Measurements from ENCODE around the gene TUBG2. TPM values are rescaled to one million over a fixed set of nuclear protein-coding genes. Genes with fewer than 3 reads are reported as not detected.

Gene TUBG2
- total RNA-seq, 1 experiment from 2014 or later: 23.8 TPM

GRCh38 chr17:42674755-42675347, 15.8 kb downstream of the TUBG2 start:
- peaks cover 2% of the 10 kb centered on the region for H3K36me3 ChIP-seq (ENCODE audit: control insufficient read depth, insufficient read depth, low read length)
- Mint-ChIP-seq H3K4me1 (ENCODE audit: low read depth, unreplicated experiment) (no peaks in the 10 kb centered on the region), H3K4me3 (ENCODE audit: unreplicated experiment) (peak overlapping the region; percentile 89), H3K27me3 (ENCODE audit: insufficient read depth, unreplicated experiment) (no peaks in the 10 kb centered on the region), H3K27ac (ENCODE audit: unreplicated experiment) (peak overlapping the region; percentile 63), H3K9me3 (ENCODE audit: unreplicated experiment) (no peaks in the 10 kb centered on the region), H3K36me3 (ENCODE audit: insufficient read depth, unreplicated experiment) (peaks cover 48% of the 10 kb centered on the region)
- DNase-seq: peak in 1 of 2 experiments; percentile 30
- peaks cover 18% of the 10 kb centered on the region for H3K4me1 ChIP-seq
- H3K4me3 ChIP-seq (ENCODE audit: low read depth, low read length): peak overlapping the region; percentile 85
- ChIA-PET POLR2A (no interaction called here), CTCF (interaction anchor here (0.8 to 1.3 kb wide), 2 partner anchors 56 to 96 kb away, joined by 3 to 4 read pairs; no protein-coding TSS in a partner anchor)
- no TSS peak for BruUV-seq (replicated peaks)
- intact Hi-C loops (cut with micrococcal nuclease; ENCODE audit: unreplicated experiment): loop anchor here (5.0 kb wide), 1 partner anchor 87 kb away; the partner anchor contains the start of gene RAMP2
- no peaks in the 10 kb centered on the region for H3K27me3 ChIP-seq (replicated peaks; ENCODE audit: control insufficient read depth, insufficient read depth, low read length)
- no peaks in the 10 kb centered on the region for H3K9me3 ChIP-seq
- no peak for TF ChIP-seq CTCF (IDR thresholded peaks at IDR 0.05; ENCODE audit: insufficient read depth in 1 of 2, low read depth in 1 of 2, low read length in 1 of 2, severe bottlenecking in 1 of 2, unreplicated experiment in 1 of 2)

DNA sequence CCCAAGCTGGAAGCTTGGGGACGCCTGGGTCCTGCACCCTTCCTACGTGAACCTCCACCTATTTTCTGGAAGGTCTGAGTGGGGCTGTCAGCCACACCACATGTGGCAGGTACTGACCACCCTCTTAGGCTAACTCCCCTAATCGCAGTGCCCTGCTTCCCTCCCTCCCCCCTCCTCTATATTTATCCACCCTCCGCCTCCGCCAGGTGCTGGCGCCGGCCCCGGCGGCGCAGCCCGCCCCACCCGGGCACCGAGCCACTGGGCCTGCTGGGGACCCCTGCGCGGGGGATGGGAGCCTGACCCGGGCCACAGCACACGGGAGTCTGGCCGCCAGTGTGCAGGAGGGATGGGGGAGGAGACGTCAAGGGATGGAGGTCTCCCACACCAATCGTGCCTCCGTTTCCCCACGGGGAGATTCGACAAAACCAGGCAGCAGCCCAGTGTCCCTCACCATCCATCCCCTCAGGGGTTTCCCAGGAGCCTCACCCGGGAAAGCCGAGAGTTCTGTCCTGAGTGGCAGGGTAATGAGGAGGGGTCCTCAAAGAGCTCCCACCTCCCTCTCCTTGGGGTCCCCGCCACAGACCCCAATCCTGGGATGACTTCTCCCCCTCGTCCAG, 16.4 kb downstream of the TUBG2 start:
- Mint-ChIP-seq H3K4me1 (ENCODE audit: low read depth, unreplicated experiment) (no peaks in the 10 kb centered on the region), H3K4me3 (ENCODE audit: unreplicated experiment) (peak overlapping the region; percentile 89), H3K27ac (ENCODE audit: unreplicated experiment) (peak overlapping the region; percentile 95), H3K9me3 (ENCODE audit: unreplicated experiment) (no peaks in the 10 kb centered on the region), H3K36me3 (ENCODE audit: insufficient read depth, unreplicated experiment) (peaks cover 46% of the 10 kb centered on the region), H3K27me3 (ENCODE audit: insufficient read depth, unreplicated experiment) (no peaks in the 10 kb centered on the region)
- Histone ChIP-seq H3K9me3 (no peaks in the 10 kb centered on the region), H3K4me1 (peaks cover 24% of the 10 kb centered on the region), H3K36me3 (ENCODE audit: control insufficient read depth, insufficient read depth, low read length) (peaks cover 2% of the 10 kb centered on the region), H3K27me3 (replicated peaks; ENCODE audit: control insufficient read depth, insufficient read depth, low read length) (no peaks in the 10 kb centered on the region), H3K4me3 (ENCODE audit: low read depth, low read length) (peak overlapping the region; percentile 85)
- POLR2A ChIA-PET: interaction anchor here (1.5 to 2.2 kb wide), 3 partner anchors 16 to 323 kb away, joined by 6 to 8 read pairs (median 8); partner anchors contain the start of genes PSMC3IP, RPL27 and TUBG2
- CTCF ChIA-PET: interaction anchor here (0.6 to 2.1 kb wide), 6 partner anchors 16 to 291 kb away, joined by 4 to 21 read pairs (median 8); partner anchors contain the start of genes BECN1, RETREG3, TUBG1 and TUBG2
- no peak for TF ChIP-seq CTCF (IDR thresholded peaks at IDR 0.05; ENCODE audit: insufficient read depth in 1 of 2, low read depth in 1 of 2, low read length in 1 of 2, severe bottlenecking in 1 of 2, unreplicated experiment in 1 of 2)
- DNase-seq: no peak
- BruUV-seq (replicated peaks): no TSS peak
- intact Hi-C loops (cut with micrococcal nuclease; ENCODE audit: unreplicated experiment): loop anchor here (5.0 kb wide), 1 partner anchor 87 kb away; the partner anchor contains the start of gene RAMP2

DNA sequence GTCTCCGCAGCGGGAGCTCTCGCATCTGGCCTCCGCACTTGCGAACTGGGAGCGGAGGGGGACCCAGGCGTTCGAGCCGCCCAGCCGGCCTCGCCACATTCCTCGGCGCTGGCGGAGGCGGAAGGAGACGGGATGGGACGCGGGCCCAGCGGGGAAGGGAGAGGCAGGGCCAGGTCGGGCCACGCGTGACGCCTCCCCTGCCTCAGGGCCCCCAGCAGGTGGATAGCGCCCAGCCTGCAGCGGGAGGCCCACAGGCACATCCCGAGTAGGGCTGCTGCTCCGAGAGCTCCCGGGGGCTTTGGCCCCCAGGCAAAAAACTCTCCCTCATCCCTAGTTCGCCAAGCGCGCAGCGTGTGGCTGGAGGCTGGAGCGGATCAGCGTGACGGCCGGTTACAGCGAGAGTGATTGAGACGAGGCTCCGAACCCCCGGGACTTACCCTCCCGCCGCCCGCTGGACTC, 16.9 kb downstream of the TUBG2 start:
- peak overlapping the region; percentile 95 for H3K27ac Mint-ChIP-seq (ENCODE audit: unreplicated experiment)
- no peaks in the 10 kb centered on the region for H3K9me3 Mint-ChIP-seq (ENCODE audit: unreplicated experiment)
- TSS peak; percentile 32 for BruUV-seq (replicated peaks)
- no peaks in the 10 kb centered on the region for H3K4me1 Mint-ChIP-seq (ENCODE audit: low read depth, unreplicated experiment)
- peak overlapping the region; percentile 89 for H3K4me3 Mint-ChIP-seq (ENCODE audit: unreplicated experiment)
- H3K27me3 Mint-ChIP-seq (ENCODE audit: insufficient read depth, unreplicated experiment): no peaks in the 10 kb centered on the region
- ChIA-PET CTCF (interaction anchor here (0.6 to 2.1 kb wide), 7 partner anchors 17 to 291 kb away, joined by 3 to 21 read pairs (median 5); partner anchors contain the start of genes BECN1, RETREG3, TUBG1 and TUBG2), POLR2A (interaction anchor here (0.6 to 2.2 kb wide), 5 partner anchors 17 to 322 kb away, joined by 4 to 10 read pairs (median 8); partner anchors contain the start of genes PSMC3IP, RETREG3, RPL27 and TUBG1)
- Histone ChIP-seq H3K9me3 (no peaks in the 10 kb centered on the region), H3K4me3 (ENCODE audit: low read depth, low read length) (peak overlapping the region; percentile 85), H3K4me1 (peaks cover 26% of the 10 kb centered on the region), H3K27me3 (replicated peaks; ENCODE audit: control insufficient read depth, insufficient read depth, low read length) (no peaks in the 10 kb centered on the region), H3K36me3 (ENCODE audit: control insufficient read depth, insufficient read depth, low read length) (peaks cover 2% of the 10 kb centered on the region)
- DNase-seq: peak in 1 of 2 experiments; percentile 66
- intact Hi-C loops (cut with micrococcal nuclease; ENCODE audit: unreplicated experiment): loop anchor here (5.0 kb wide), 1 partner anchor 86 kb away; the partner anchor contains the start of gene RAMP2
- TF ChIP-seq CTCF (IDR thresholded peaks at IDR 0.05; ENCODE audit: insufficient read depth in 1 of 2, low read depth in 1 of 2, low read length in 1 of 2, severe bottlenecking in 1 of 2, unreplicated experiment in 1 of 2): no peak
- peaks cover 40% of the 10 kb centered on the region for H3K36me3 Mint-ChIP-seq (ENCODE audit: insufficient read depth, unreplicated experiment)

Measured in Caco-2 (cell line).